NCI-H1105 (cell line): Measurements from ENCODE around the gene NHEJ1.

Source experiments
- DNase-seq: peaks from one replicate; lab custom pipeline; 2025; lab: John Stamatoyannopoulos, UW

NHEJ1 gene

DNA sequence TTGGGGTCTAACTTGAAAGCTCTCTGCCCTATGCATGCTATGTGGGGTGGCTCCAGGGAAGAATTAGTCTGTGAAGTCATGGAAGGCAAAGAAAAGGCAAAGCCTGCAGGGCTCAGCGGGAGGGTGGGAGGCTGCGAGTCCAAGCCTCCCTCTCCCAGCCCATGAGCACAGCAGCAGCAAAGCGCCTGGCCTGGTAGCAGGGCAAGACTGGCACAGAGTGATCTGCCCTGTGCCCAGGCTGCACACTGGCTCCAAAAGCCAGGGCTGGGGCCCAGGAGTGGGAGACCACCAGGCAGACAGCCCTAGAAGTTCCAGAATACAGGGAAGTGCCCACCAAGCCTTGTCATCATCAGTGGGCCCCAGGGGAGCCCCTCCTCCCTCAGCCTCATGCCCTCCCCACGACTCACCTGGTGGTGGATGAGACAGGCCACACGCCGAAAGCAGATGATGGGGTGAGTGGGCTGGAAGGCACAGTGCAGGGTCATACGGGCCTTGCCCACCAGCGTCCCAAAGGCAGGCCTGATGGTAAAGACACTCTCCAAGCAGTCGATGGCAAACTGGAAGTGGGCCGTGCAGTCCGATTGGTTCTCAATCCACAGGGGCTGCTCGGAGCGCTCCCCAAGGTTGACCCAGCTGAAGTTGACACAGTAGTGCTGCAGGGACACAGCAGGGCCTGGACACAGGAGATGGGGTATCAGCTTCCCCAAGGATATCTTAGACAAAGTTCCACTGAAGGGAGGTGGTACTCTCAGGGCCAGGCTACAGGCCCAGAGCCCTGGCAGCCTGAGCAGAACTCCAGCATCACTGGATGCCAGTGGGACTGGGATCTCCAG is 131.4 kb downstream of the NHEJ1 start:
- DNase-seq = no peak

DNA sequence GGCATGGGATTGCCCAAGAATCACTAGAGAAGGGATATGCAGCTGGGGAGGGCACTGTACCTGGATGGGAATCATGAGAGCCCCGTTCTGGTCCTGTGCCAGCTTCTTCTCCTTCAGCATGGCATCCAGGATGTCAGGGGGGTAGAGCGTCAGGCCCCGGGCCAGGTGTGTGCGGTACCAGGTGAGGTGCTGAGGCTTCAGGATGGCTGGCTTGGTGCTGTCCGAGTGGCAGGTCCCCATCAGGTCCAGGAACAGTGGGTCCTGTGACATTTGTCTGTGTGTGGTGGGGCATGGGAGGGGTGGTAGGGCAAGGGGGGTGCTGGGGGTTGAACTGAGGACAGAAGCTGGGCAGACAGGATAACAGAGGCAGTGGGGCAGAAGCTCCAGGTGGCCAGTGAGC is 132.5 kb downstream of the NHEJ1 start:
- no peak for DNase-seq

DNA sequence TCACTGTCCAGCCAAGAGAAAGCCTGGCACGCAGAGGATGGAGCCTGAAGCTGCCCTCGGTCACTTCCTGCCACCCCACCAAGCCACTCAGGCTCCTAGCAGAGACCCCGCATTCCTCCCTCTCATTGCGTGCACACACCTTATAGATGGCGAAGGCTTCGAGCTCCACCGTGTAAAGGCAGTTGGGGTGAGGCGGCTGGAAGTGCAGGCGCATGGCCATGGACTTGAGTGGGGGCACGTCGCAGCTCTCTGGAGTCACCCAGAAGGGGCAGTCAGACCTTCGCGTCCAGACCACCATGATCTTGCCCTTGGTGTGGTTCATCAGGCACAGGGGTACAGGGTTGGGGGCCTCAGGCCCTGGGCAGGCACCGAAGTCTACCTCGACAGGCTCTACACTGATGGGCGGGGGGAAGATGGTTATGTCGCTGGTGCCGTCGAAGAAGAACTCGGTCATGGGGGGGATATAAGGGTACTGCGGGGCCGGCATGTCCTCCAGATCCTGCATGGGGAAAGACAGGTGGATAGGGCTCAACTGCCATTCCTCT is 133.0 kb downstream of the NHEJ1 start:
- no peak for DNase-seq

DNA sequence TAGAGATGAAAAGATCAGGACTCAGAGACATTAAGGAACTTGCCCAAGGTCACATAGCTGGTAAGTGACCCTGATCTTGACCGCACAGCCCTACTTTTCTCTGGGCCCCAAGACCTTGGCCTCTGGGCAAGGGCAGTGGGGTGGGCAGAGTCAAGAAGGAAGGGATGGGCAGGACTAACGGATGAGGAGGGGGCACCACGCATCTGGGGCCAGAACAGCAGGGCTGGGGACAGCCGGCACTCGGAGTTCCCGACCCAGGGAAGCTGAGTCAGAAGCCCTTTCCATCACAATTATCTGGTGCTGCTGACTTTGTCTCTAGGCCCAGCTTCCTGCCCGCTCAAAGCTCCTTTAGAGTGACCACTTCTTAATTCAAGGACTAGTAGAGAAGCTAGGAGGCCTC is 133.7 kb downstream of the NHEJ1 start:
- DNase-seq = no peak

DNA sequence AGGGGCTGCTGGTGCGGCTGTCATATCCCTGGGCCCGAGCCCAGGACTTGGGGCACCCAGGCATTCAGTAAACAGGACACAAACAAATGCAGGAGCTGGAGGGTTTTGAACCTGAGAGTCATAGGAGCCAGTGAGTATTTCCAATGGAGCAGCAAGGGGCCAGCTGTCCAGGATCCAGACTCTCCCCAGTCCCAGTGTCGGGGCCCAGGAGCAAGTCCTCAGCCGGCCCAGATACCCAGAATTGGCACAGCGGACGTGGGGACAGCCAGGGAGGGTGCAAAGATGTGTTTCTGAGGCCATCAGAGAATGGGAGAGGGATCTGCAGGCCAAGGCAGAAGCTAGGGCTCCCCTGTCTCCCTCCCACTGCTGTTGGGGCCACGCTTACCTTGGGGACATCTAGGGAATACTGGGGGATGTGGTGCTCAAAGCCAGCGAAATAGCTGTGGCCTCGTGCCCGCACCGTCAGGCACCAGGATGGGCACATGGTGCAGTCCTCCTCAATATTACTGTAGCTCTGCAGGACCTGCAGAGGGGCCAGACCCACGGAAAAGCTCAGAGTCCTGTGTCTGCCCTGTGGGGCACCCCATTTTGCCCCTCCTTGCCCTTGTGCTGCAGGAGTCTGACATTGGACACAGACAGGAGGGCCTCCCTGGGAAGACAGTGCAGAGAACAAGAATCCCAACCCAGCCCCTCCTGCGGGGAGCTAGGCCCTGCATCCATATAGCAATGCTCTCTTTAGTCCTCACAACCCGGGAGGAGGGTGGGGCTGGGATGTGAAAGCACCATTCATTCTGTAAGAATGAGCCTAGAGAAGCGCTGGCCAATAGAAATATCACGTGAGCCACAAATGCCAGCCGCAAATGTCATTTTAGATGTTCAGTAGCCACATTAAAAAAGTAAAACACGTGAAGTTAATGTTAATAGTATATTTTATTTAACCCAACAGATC is 134.7 kb downstream of the NHEJ1 start:
- no peak for DNase-seq
